Measurements from ENCODE around the gene ERICH6B.

DNA sequence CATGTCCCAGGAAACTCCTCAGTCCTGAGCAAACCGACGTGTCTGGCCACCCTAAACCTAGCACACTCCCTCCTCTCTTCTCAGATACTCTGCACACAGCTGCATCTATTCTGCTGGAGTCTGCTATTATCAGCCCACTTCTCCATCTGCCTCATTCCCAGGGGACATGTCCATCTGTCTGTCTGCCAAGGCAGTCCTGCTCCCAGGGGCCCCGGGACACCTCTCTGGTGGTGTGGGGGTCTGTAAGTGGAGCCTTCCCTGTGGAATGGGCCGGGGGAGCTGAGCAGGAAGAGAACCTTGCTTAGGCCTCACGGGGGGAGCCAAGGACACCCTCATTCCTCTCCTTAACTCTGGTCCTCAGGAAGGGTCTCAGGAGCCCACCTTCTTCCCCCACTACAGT is 72.7 kb downstream of the ERICH6B start:
- TF ChIP-seq EZH2phosphoT487 (IDR thresholded peaks at IDR 0.05; ENCODE audit: insufficient read depth, low read depth) (no peak), EZH2 (IDR thresholded peaks at IDR 0.05; ENCODE audit: insufficient read depth, poor library complexity, severe bottlenecking) (no peak)
